Ectodermal cell (in vitro differentiated cells): ENCODE results near the gene SPINK5. TPM values are rescaled to one million over a fixed set of nuclear protein-coding genes. Genes with fewer than 3 reads are reported as not detected.
"Not testable (repeated sequence)": the region's sequence is repeated elsewhere in the genome, so short reads cannot be mapped to it uniquely, and the experiment has no call there.

Experiments
- H3K27ac ChIP-seq: 2 replicates; pipeline ENCODE4 v1.7.0; 2013; ENCODE audit warnings: mild to moderate bottlenecking, low read depth, low read length; ENCODE audit not compliant: insufficient read depth, poor library complexity, severe bottlenecking
- H3K27me3 ChIP-seq: 2 replicates; pipeline ENCODE4 v1.7.0; 2013; ENCODE audit warnings: mild to moderate bottlenecking, low read length; ENCODE audit not compliant: insufficient read depth, control insufficient read depth, poor library complexity, severe bottlenecking
- H3K36me3 ChIP-seq: one replicate; pipeline ENCODE4 v1.7.0; 2013; ENCODE audit warnings: low read length; ENCODE audit not compliant: control insufficient read depth, insufficient read depth
- H3K4me1 ChIP-seq: one replicate; pipeline ENCODE4 v1.7.0; 2013; ENCODE audit warnings: low read length; ENCODE audit not compliant: control insufficient read depth, insufficient read depth
- H3K4me3 ChIP-seq: 2 replicates; pipeline ENCODE4 v1.7.0; 2013; ENCODE audit warnings: low read depth, low read length, control low read depth; ENCODE audit not compliant: insufficient read depth
- H3K9me3 ChIP-seq: 2 replicates; pipeline ENCODE4 v1.7.0; 2013; ENCODE audit warnings: mild to moderate bottlenecking, low read length, moderate library complexity; ENCODE audit not compliant: control insufficient read depth
- WGBS, 2 experiments: methylation state at CpG; one replicate each; pipeline ENCODE4 v1.1.7; 2013; ENCODE audit warnings: missing lambda C conversion rate in 2 of 2; 5-methylcytosine and 5-hydroxymethylcytosine counted together
- polyA plus RNA-seq, 4 experiments: library from polyadenylated mRNA; stranded (reverse); fragments of 50-300 nt; gene quantifications; one replicate each; pipeline ENCODE4 v1.2.3, GENCODE V29; 2013

Gene SPINK5
- polyA plus RNA-seq (2013, experiment 1 of 4), result 7.6 TPM
- polyA plus RNA-seq (2013, experiment 2 of 4), result 9.4 TPM
- 6.8 TPM for polyA plus RNA-seq (2013, experiment 3 of 4)
- polyA plus RNA-seq (2013, experiment 4 of 4), result 7.0 TPM

GRCh38 chr5:148063861-148064260 is at the start of gene SPINK5:
TSS of gene SPINK5 (plus strand) at chr5:148063980. CDS start at chr5:148064045, 65 bp downstream.
- WGBS, 2 experiments, result 93 to 98% methylated on average over 5 of the region's 5 CpGs
- Histone ChIP-seq H3K27me3 (no peaks in the 10 kb centered on the region), H3K27ac (no peak within 1 kb of the TSS), H3K4me3 (no peak within 1 kb of the TSS), H3K4me1 (peaks cover 4% of the 10 kb centered on the region), H3K9me3 (no peaks in the 10 kb centered on the region), H3K36me3 (no peaks in the 10 kb centered on the region)

- WGBS, 2 experiments, result 95 to 98% methylated on average over 3 of the region's 3 CpGs
- no peak overlapping the region for H3K27ac ChIP-seq
Measured at GRCh38 chr5:148014276-148014675, 49.5 kb upstream of the SPINK5 start.

GRCh38 chr5:148020257-148020988 is 43.4 kb upstream of the SPINK5 start:
- Histone ChIP-seq H3K9me3 (no peaks in the 10 kb centered on the region), H3K27me3 (no peaks in the 10 kb centered on the region), H3K36me3 (no peaks in the 10 kb centered on the region), H3K27ac (no peak overlapping the region), H3K4me1 (no peaks in the 10 kb centered on the region), H3K4me3 (no peak overlapping the region)
- 93 to 98% methylated on average over 1 to 2 of the region's 3 CpGs for WGBS, 2 experiments

More at GRCh38 chr5:148014276-148014675, 49.5 kb upstream of the SPINK5 start:
- H3K36me3 ChIP-seq, result no peaks in the 10 kb centered on the region
- no peaks in the 10 kb centered on the region for H3K9me3 ChIP-seq
- H3K4me3 ChIP-seq, result no peak overlapping the region
- H3K4me1 ChIP-seq, result peaks cover 3% of the 10 kb centered on the region
- no peaks in the 10 kb centered on the region for H3K27me3 ChIP-seq

GRCh38 chr5:148027505-148027904 is 36.3 kb upstream of the SPINK5 start:
- no peak overlapping the region for H3K27ac ChIP-seq
- H3K36me3 ChIP-seq, result no peaks in the 10 kb centered on the region
- 82 to 95% methylated on average over 3 of the region's 3 CpGs for WGBS, 2 experiments
- no peaks in the 10 kb centered on the region for H3K9me3 ChIP-seq
- no peak overlapping the region for H3K4me3 ChIP-seq
- no peaks in the 10 kb centered on the region for H3K4me1 ChIP-seq
- H3K27me3 ChIP-seq, result no peaks in the 10 kb centered on the region

- Histone ChIP-seq H3K4me3 (no peak overlapping the region), H3K27me3 (no peaks in the 10 kb centered on the region), H3K27ac (no peak overlapping the region), H3K4me1 (no peaks in the 10 kb centered on the region), H3K36me3 (no peaks in the 10 kb centered on the region), H3K9me3 (no peaks in the 10 kb centered on the region)
- 88 to 99% methylated on average over 2 to 4 of the region's 4 CpGs for WGBS, 2 experiments
Measured at GRCh38 chr5:148029131-148029530, 34.6 kb upstream of the SPINK5 start.

- no peaks in the 10 kb centered on the region for H3K4me1 ChIP-seq
- H3K27ac ChIP-seq, result no peak overlapping the region
- 80 to 84% methylated on average over 1 of the region's 1 CpG for WGBS, 2 experiments
Measured at GRCh38 chr5:148033134-148033533, 30.6 kb upstream of the SPINK5 start.

GRCh38 chr5:148035676-148036075 is 28.1 kb upstream of the SPINK5 start:
- Histone ChIP-seq H3K27me3 (no peaks in the 10 kb centered on the region), H3K4me1 (no peaks in the 10 kb centered on the region), H3K27ac (no peak overlapping the region), H3K4me3 (no peak overlapping the region), H3K36me3 (no peaks in the 10 kb centered on the region), H3K9me3 (no peaks in the 10 kb centered on the region)

More at GRCh38 chr5:148033134-148033533, 30.6 kb upstream of the SPINK5 start:
- Histone ChIP-seq H3K27me3 (no peaks in the 10 kb centered on the region), H3K4me3 (no peak overlapping the region), H3K36me3 (no peaks in the 10 kb centered on the region), H3K9me3 (no peaks in the 10 kb centered on the region)

- no peak overlapping the region for H3K4me3 ChIP-seq
- no peaks in the 10 kb centered on the region for H3K27me3 ChIP-seq
- no peaks in the 10 kb centered on the region for H3K9me3 ChIP-seq
- WGBS, 2 experiments, result 97% methylated on average over 5 of the region's 5 CpGs
- H3K36me3 ChIP-seq, result no peaks in the 10 kb centered on the region
- no peak overlapping the region for H3K27ac ChIP-seq
- H3K4me1 ChIP-seq, result no peaks in the 10 kb centered on the region
Measured at GRCh38 chr5:148042881-148043280, 20.9 kb upstream of the SPINK5 start.

GRCh38 chr5:148043705-148044104 is 20.1 kb upstream of the SPINK5 start:
- no peaks in the 10 kb centered on the region for H3K4me1 ChIP-seq
- H3K27ac ChIP-seq, result no peak overlapping the region
- no peaks in the 10 kb centered on the region for H3K36me3 ChIP-seq
- no peak overlapping the region for H3K4me3 ChIP-seq
- 100% methylated on average over 2 of the region's 2 CpGs for WGBS, 2 experiments
- no peaks in the 10 kb centered on the region for H3K9me3 ChIP-seq
- no peaks in the 10 kb centered on the region for H3K27me3 ChIP-seq

GRCh38 chr5:148055160-148055559 is 8.6 kb upstream of the SPINK5 start:
- H3K4me3 ChIP-seq, H3K4me1 ChIP-seq, H3K27me3 ChIP-seq, H3K9me3 ChIP-seq, H3K36me3 ChIP-seq, H3K27ac ChIP-seq: not testable (repeated sequence)
- WGBS, 2 experiments, result 85 to 93% methylated on average over 2 of the region's 2 CpGs
